HG03432 (cell line): ENCODE data around the gene SMOC1.

Experiments
- ATAC-seq: cut with Tn5 transposase; IDR thresholded peaks from one replicate; pipeline ENCODE4 v1.9.1; 2021; ENCODE audit warnings: mild to moderate bottlenecking, moderate library complexity; ENCODE audit not compliant: unreplicated experiment

The SMOC1 gene

GRCh38 chr14:70005281-70005805 lies 126.1 kb downstream of the SMOC1 start:
- ATAC-seq, result no peak

- no peak for ATAC-seq
Observed at GRCh38 chr14:70006699-70007098, 127.5 kb downstream of the SMOC1 start.

- ATAC-seq, result peak; percentile 57
Observed at GRCh38 chr14:70008284-70009262, 129.4 kb downstream of the SMOC1 start.

- no peak for ATAC-seq
Observed at GRCh38 chr14:70009961-70010360, 130.7 kb downstream of the SMOC1 start.

GRCh38 chr14:70011098-70011497 lies 131.9 kb downstream of the SMOC1 start:
- ATAC-seq, result no peak

GRCh38 chr14:70011708-70012107 lies 132.5 kb downstream of the SMOC1 start:
- no peak for ATAC-seq

GRCh38 chr14:70013271-70013873 lies 134.2 kb downstream of the SMOC1 start:
- no peak for ATAC-seq

- no peak for ATAC-seq
Observed at GRCh38 chr14:70014406-70015095, 135.3 kb downstream of the SMOC1 start.

GRCh38 chr14:70018230-70018629 lies 139.0 kb downstream of the SMOC1 start:
- no peak for ATAC-seq

GRCh38 chr14:70018713-70019211 lies 139.5 kb downstream of the SMOC1 start:
- no peak for ATAC-seq

- no peak for ATAC-seq
Observed at GRCh38 chr14:70019695-70020094, 140.5 kb downstream of the SMOC1 start.

- ATAC-seq, result no peak
Observed at GRCh38 chr14:70020352-70021170, 141.3 kb downstream of the SMOC1 start.

GRCh38 chr14:70021548-70022220 lies 142.5 kb downstream of the SMOC1 start:
- ATAC-seq, result no peak

- ATAC-seq, result no peak
Observed at GRCh38 chr14:70022771-70023445, 143.7 kb downstream of the SMOC1 start.

GRCh38 chr14:70023871-70024270 lies 144.7 kb downstream of the SMOC1 start:
- no peak for ATAC-seq

GRCh38 chr14:70027785-70028428 lies 148.7 kb downstream of the SMOC1 start:
- ATAC-seq, result no peak

GRCh38 chr14:70029296-70030132 lies 150.3 kb downstream of the SMOC1 start:
- ATAC-seq, result no peak

- no peak for ATAC-seq
Observed at GRCh38 chr14:70032016-70032415, 152.8 kb downstream of the SMOC1 start.
